GM06990 (cell line): ENCODE data around the gene DTD1.
A peak's percentile ranks its signal among the peaks of the same experiment; 100 is the strongest.

Experiments
- DNase-seq: peaks from one replicate; pipeline ENCODE4 v3.0.0-alpha.2; 2011; ENCODE audit not compliant: insufficient read length; ENCODE audit errors: extremely low read depth
- H3K27me3 ChIP-seq: replicated peaks from 2 replicates; pipeline ENCODE4 v1.6.0; 2011; ENCODE audit warnings: low read length; ENCODE audit not compliant: control insufficient read depth, insufficient read depth
- H3K36me3 ChIP-seq: 2 replicates; pipeline ENCODE4 v1.5.1; 2011; ENCODE audit warnings: low read length; ENCODE audit not compliant: control insufficient read depth, insufficient read depth
- H3K4me3 ChIP-seq: replicated peaks from 2 replicates; pipeline ENCODE4 v1.5.1; 2011; ENCODE audit warnings: low read depth, mild to moderate bottlenecking, control low read depth, low read length
- CTCF ChIP-seq: IDR thresholded peaks from 2 replicates; pipeline ENCODE4 v1.5.1; 2011; ENCODE audit warnings: low read length, control low read depth, mild to moderate bottlenecking, inconsistent platforms; ENCODE audit not compliant: insufficient read depth, poor library complexity, severe bottlenecking

DTD1 gene

DNA sequence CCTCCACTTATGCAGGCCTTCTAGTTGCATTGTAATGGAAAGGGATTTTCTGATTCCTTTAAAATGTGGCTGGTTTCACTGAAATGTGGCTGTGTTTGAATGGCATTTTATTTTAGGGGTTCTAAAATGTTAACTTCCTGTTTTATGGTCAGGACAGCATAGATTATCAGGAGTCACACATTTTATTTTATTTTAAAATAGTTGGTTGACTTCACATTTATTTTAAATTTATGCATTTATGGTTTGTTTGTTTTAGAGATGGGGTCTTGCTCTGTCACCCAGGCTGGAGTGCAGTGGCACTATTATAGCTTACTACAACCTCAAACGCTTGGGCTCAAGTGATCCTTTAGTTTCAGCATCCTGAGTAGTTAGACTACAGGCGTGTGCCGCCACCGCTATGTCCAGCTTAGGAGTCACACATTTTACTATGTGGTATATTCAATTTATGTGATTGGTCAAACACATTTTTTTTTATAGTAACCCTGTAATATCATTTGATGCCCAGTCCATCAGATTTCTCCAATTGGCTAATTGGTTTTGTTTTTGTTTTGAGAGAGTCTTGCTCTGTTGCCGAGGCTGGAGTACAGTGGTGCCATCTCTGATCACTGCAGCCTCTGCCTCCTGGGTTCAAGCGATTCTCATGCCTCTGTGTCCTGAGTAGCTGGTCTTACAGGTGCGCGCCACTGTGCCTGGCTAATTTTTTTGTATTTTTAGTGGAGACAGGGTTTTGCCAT lies 2.3 kb downstream of the DTD1 start:
- TF ChIP-seq CTCF: no peak
- no peaks in the 10 kb centered on the region for H3K27me3 ChIP-seq
- no peaks in the 10 kb centered on the region for H3K36me3 ChIP-seq
- no peak for DNase-seq
- H3K4me3 ChIP-seq: no peak overlapping the region

DNA sequence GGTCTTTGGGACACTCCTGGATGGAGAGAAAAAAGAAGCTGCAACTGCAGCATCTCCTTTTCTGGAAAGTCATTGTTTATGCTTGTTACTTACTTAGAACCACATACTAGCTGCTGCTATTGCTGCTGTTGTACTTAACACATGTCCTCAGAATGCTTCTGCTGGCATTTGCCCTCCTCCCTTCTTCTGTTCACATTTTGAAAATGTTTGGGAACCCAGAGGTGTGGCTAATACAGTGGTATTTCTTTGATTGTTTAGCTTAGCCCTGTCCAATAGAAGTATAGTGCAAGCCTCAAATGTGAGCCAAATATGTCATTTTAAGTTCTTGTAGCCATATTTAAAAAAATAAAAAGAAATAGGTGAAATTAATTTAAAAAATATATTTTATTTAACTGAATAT lies 8.4 kb downstream of the DTD1 start:
- no peak for TF ChIP-seq CTCF
- H3K36me3 ChIP-seq: no peaks in the 10 kb centered on the region; the same call in none of the 2 replicates
- DNase-seq: no peak

GRCh38 chr20:18609741-18610140 lies 21.9 kb downstream of the DTD1 start:
- TF ChIP-seq CTCF: no peak
- Histone ChIP-seq H3K36me3 (peaks cover 1% of the 10 kb centered on the region; the same call in 1 of the 2 replicates), H3K4me3 (no peak overlapping the region), H3K27me3 (no peaks in the 10 kb centered on the region)
- DNase-seq: no peak

More for the DNA sequence above, 8.4 kb downstream of the DTD1 start:
- H3K27me3 ChIP-seq: no peaks in the 10 kb centered on the region
- H3K4me3 ChIP-seq: no peak overlapping the region

DNA sequence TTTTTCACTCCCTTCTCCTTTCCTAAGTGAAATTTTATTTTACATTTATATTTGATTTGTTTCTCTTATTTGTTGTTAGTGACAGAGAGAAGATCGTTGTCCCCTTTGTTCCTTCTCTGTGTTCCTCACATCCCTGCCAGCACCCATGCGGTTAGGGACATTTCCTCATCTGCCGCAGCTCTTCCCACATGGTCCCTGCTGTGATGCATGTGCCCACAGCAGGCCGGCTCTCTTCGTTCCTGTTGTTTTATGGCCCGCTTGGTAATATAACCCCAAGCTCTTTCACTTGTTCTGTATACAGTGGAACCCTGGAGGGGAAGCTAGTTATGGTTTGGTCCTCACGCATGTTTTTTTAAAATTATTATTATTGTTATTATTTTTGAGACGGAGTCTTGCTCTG lies 23.6 kb downstream of the DTD1 start:
- H3K27me3 ChIP-seq: no peaks in the 10 kb centered on the region
- peaks cover 1% of the 10 kb centered on the region; the same call in 1 of the 2 replicates for H3K36me3 ChIP-seq
- no peak for TF ChIP-seq CTCF
- no peak for DNase-seq
- H3K4me3 ChIP-seq: no peak overlapping the region

- H3K36me3 ChIP-seq: peaks cover 1% of the 10 kb centered on the region; the same call in 1 of the 2 replicates
- H3K27me3 ChIP-seq: no peaks in the 10 kb centered on the region
- no peak overlapping the region for H3K4me3 ChIP-seq
- no peak for DNase-seq
- peak; percentile 8 for TF ChIP-seq CTCF
Measured at GRCh38 chr20:18613553-18613952, 25.7 kb downstream of the DTD1 start.
